Fibroblast of skin of back (primary cell): Measurements from ENCODE around the gene PWWP2A.
A peak's percentile ranks its signal among the peaks of the same experiment; 100 is the strongest.

Experiments
- DNase-seq: peaks from one replicate; pipeline ENCODE4 v3.0.0-alpha.2; 2013

Gene PWWP2A

DNA sequence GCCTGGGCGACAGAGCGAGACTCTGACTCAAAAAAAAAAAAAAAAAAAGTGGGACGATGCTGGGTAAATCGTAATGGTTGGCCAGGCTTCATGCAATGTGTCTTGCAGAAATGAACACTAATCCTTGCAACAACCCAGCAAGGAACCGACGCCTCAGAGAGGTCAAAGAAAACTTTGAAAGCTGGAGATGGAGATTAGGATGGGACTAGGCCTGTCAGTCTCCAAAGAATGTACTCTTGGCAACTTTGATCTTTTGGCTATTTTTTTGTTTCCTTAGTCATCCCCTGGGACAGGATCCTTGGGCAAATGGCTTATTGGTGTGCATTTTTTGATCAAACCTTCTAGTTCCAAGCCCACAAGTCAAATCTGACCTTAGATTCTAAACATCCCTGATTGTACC is 10.6 kb upstream of the PWWP2A start:
- DNase-seq, result peak; percentile 17

DNA sequence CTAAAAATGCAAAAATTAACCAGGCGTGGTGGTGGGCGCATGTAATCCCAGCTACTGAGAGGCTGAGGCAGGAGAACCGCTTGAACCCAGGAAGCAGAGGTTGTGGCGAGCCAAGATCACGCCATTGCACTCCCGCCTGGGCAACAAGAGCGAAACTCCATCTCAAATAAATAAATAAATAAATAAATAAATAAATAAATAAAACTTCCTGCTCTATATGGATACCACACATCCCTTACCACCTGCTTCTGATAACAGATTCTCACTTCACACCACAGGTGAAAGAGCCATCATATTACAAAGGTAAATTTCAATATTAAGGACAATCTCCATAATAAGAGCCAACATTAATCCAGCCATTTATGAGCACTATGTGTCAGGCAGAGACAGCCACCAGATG is 9.4 kb upstream of the PWWP2A start:
- no peak for DNase-seq

DNA sequence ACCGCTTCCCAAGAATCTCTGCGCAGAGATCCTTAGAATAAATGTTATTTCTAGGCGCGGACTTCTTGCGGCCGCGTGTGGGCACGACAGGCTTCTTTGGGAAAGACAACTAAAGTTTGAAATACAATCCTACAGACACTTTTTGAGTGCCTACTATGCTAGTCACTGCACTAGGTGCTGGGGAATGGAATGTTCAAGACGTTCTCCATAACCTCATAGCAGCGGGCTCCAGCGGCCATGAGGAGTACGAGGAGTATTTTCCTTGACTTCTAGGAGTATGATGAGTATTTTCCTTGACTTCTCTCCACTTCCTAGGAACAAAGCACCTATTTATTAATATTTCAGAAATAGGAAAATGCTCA is 636 bp upstream of the PWWP2A start:
- DNase-seq, result no peak

DNA sequence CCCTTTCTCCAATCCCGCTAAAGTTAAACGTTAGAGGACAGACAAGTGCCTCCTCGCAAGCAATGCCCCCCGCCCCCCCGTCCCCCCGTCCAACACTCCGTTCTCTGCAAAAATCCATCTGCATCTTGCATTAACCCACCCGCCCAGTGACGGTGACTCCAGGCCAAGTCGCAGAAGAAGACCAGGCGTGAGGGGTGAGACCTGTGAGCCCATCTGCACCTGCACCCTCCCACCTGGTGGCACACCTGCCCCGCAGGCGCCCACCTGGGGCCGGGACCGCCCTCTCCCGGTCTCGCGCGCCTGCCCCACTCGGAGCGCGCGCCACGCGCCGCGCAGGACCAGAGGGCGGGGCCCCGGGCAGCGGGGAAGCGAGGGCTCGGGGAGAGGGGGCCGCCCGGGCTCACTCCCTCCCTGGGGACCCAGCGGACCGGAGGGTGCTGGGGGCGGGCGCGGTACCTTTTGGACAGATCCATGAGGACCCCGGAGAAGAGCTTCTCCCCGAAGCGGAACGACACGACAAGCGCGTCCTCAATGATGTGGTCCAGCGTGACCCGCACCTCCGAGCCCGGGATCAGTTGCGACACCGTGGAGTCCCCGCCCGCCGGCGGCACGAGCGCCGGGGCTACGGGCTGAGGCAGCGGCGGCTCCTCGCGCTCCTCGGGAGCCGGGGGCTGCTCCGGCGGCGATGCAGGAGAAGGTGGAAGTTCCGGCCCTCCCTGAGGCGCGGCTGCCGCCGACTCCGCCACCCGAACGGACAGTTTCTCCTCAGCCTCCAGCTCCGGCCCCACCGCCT is 705 bp downstream of the PWWP2A start:
- peak; percentile 13 for DNase-seq

DNA sequence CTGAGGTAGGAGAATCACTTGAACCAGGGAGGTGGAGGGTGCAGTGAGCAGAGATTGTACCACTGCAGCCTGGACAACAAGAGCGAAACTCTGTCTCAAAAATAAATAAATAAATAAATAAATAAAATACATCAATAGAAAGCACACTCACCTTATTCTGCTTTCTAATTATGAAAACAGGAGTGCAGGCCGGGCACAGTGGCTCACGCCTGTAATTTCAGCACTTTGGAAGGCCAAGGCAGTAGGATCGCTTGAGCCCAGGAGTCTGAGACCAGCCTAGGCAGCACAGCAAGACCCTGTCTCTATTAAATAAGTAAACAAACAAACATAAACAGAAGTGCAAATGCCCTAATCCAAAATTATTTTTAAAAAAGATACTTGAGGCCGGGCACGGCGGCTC is 2.3 kb downstream of the PWWP2A start:
- no peak for DNase-seq

DNA sequence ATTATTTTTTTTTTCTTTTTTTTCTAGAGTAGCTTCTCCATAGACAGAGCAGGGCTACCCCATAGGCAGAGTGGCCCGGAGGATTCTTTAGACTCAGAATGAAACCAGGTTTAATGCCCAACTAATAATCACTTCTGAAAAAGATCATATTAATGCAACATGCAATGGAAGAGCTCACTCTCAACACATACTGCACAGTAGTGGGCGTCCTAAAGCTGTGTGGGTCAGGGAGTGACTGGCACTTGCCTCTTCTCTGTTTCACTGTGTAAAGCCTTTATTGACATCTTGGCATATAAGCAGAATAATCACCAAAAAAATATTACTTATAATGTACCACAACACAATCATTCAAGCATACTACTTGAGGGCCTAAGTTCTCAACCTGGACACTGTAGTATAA is 11.1 kb downstream of the PWWP2A start:
- DNase-seq, result no peak

DNA sequence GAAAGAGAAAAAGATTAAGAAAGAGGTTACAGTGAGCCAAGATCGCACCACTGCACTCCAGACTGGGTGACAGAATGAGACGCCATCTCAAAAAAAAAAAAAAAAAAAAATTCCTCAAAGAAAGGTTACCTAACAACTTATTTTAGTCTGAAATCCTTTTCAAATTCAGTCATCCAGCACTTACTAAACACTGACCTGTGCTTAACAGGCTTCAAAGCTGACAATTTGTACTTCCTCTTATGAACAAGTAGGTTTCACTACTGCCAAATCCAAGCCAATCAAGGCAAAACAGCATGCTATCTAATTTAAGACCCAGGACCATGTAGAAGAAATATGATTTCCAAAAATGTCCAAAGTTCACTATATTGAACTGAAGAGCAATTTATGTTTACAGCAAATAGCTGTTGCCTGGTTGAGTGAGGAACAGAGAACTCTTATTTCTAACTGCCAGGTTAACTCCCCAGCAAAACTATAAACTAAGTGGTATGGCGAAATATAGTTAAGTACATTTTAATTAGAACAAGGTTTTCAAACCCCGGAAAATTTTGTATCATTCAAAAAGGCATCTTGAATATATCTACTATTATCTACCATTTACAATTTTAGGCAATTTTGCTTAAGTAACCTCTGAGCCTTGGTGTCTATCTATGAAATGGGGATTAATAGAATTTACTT is 13.4 kb downstream of the PWWP2A start:
- no peak for DNase-seq

DNA sequence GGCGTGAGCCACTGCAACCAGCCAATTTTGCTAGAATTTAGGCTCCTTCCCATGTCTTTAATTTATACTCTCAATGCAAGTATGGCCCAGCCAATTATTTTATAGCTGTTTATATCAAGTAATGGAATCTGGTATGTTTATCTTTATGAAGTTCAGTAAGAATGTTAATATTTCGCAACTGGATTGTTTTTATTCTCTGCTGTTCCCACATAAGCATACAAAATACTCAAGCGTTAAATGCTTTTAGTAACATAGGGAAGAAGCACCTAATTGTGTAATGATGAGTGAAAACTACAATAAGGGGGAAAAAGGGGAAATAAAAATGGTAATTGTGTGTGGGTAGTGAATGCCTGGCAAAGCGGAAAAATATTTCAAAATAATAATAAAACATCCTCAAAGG is 21.3 kb downstream of the PWWP2A start:
- peak; percentile 39 for DNase-seq

DNA sequence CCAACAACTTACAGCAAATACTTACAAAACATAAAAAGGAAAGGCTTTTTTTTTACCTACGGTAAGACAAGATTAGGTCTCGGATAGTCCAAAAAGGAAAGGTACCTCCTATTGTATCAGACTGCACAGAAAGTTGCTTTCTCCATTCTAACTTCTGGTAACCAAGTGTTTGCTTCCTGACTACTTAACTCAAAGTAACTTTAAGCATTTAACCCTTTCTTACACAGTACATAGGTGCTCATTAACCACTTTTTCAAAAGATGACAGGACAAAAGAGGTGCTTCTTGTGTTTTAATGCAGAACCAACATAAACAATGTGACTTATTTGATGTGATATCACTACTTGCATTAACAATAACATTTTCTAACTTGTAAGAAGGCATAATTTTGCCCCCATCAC is 23.1 kb downstream of the PWWP2A start:
- DNase-seq, result no peak

DNA sequence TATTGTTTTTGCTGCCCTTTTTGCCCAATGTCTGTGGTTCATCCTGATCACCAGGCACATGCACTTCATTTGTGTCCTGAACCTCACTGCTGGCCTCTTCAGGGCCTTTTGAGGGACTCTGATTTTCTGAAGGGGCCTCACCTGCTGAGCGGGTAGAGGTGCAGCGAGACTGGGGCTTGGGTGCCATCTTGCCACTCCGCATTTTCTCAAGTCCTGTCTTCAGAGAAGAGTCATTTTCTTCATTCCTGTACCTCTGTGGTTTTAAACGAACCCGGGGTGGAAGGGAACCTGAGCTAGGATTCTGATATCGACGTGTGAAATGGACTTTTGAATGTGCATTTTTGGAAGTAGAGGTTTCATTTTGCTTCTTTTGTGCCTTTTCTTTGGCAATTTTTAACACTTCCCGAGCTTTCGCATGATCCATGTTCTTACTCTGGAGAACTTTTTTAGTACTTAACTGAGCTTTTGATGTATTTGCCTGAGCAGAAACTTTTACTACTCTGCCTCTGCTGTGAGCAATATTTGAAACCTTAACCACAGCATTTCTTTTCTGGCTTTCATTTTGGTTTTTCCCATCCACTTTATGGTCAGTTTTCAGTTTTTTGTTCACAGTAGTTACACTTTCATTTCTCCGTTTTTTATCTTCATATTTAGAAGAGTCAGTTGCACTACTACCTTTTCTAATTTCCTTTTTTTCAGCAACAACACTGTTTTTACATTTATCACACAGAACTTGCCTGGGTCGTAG is 26.1 kb downstream of the PWWP2A start:
- no peak for DNase-seq

DNA sequence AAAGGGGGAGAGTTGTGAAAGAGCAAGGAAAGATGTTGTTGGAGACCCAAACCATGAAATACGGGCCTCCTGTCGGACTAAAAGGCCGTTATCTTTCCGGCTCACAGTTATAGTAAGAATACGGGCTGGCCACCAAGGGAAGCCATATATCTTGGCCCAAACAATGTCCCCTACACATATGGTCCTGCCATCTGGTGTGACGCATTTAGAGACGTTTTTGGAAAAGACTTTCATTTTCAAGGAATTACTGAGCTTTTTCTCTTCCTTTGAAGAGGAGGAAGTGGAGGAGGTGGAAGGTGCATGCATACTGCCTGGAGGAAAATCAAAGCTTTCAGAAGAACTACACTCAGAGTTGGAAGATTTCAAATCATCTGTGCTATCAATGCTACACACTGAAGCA is 26.7 kb downstream of the PWWP2A start:
- DNase-seq, result no peak

DNA sequence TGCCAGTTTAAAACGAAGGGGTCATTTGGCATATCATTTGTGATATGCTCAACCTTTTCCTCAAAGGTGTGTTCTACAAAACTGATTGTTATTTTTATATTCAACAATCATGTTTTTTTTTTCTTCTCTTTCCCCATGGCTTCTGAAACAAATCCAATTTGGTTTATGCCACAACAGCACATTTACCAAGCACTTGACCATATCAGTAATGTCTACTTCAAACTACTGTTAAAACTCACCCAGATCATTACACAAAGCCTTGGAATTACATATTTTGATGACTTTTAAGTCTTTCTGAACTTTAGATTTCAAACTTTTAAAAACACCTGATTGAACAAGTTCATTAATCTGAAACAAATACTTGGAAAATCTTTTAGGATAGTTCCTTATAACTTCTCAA is 29.2 kb downstream of the PWWP2A start:
- no peak for DNase-seq

DNA sequence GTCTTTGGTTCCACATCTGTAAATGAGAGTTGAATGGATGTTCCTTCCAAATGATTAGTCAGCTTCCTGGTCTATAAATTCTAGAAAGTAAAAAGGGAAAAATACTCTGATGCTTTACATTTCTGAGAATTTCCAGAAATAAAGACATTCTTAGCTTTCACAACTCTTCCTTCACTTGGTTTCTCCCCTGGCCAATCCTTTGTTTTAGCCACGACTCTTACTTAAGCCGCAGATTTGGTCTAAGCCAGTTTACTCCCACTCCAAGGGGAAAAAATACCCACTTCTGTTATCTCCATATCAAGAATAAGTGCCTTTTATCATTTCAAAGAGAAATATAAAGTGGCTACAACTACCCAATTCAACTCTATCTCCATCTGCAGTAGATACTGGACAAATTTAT is 29.7 kb downstream of the PWWP2A start:
- DNase-seq, result no peak

DNA sequence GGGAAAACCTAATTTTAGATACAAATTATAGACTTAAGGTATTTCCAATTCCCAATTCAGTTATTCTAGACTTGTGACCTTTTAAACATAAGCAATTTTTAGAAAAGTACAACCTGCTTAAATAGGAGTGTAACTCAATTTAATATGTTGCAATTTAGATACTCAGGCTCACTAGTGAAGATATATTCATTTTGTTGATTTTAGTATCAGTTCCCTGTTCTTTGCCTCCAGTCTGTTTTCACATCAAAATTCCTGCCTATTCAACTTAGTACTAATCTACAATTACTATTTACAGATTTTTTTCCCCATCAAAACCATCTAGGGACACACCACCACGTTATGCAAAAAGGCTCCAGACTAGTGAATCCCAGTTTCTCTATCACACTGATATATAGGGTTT is 30.4 kb downstream of the PWWP2A start:
- DNase-seq, result no peak

DNA sequence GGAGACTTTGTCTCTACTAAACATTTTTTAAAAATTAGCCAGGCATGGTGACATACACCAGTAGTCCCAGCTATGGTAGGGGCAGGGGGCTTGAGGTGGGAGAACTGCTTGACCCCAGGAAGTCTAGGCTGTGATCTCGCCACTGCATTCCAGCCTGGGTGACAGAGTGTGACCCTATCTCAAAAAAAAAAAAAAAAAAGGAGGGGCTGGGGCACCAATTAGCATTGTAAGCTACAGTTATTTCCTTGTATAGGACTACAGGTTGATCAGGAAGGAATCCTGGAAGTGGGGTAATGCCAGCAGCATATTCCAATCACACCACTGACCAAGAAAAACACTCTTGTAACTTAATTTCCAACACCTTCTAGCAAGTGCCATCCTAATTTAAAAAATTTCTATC is 32.1 kb downstream of the PWWP2A start:
- no peak for DNase-seq

DNA sequence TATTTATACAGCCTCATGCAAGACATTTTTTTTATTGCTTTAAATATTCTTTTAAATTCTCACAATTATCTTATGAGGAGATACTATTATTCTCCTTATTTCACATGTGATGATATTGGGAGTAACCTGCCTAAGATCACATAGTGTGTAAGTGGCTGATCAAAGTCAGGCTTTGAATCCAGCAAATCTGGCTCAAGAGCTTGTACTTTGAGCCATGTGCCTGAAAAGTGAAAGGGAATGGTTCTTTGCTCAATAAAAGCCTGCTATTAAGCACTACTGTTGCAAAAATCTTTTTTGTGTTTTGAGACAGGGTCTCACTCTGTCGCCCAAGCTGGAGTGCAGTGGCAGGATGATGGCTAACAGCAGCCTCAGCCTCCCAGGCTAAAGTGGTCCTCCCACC is 35.1 kb downstream of the PWWP2A start:
- DNase-seq, result no peak

DNA sequence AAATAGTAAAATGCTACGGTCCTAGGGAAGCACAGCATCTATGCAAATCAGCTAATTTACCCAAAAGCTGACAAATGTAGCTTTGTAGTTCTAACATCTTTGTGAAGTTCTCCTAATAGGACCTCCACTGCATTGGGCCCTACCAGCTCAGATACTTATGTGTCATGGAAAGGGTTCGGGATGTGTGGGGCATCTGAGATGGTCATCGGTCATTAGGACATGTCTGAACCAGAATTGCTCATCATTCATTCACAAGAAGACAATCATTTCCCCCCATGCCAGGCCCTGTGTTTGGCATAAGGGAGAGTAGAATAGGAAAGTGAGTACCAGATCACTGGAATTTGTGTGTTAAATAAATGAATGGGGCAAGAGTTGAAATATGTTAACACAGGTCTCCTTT is 35.7 kb downstream of the PWWP2A start:
- peak; percentile 79 for DNase-seq

DNA sequence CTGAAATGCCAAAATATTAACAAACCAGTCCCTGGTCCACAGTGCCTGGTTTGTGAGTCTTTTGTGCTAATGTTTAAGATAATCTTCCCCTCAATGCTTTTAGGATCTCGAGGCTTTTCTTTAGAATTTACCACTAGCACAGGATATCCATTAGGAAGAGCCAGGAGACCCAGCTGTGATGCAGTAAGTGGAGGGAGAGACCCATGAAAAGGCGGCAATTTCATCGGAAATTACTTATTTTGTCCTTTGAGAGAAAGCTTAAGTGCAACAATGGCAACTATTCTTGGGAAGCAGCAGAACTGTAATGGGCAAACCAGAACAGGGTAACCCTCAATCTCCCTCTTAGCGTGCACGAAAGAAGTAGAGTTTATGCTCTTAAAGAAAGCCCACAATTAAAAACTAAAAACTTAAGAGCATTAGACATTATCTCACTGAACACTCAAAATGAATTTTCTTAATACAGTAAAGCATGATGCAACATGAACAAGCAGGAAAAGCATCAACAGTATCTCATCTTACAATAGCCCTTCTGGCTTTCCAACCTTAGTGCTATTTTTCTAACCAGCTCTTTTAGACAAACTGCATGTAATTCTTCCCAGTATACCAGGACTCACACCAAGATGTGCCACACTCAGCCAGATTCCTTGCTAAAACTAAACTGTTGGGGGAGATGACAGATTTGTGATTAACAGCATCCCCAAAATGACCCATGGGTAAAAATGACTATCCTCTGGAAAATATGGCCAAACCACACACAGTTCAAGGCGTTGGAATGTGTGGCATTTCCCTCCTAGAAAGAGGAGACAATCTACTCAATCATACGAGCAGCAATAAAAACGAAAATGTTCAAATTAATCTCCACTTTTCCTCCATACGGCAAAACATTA is 36.4 kb downstream of the PWWP2A start:
- DNase-seq, result peak; percentile 96

DNA sequence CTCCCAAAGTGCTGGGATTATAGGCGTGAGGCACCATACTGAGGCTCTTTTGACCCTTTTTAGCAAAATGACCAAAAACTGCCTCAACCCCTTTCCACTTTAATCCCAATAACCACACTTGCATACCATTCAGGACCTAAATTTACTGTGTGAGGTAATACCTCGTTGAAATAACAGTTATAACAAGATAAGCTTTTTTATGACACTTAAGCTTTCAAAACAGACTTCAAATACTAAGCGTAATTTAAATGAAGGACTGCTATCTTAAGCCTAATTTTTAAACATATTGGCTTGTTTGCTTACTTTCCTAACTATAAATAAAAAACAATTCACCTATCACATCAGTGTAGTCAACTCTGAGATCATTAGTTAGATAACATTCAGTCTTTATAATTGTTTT is 37.8 kb downstream of the PWWP2A start:
- DNase-seq, result no peak

DNA sequence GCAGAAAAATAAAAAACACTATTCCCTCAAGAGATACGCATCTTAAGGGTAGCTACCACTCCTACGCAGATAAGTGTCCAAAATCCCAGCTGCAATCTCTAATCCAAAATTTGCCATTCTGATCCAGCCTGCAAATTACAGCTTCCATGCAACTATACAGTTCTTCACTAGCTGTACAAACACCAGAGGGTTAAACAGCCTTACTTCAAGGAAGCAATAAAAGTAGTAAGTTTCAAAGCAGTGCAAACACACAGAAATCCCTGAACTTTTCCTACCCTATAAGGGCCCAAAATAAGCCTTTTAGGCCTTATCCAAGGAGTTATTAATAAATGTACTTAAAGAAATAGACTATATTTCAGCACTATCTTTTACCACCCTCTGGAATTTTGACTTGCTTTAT is 39.5 kb downstream of the PWWP2A start:
- no peak for DNase-seq

DNA sequence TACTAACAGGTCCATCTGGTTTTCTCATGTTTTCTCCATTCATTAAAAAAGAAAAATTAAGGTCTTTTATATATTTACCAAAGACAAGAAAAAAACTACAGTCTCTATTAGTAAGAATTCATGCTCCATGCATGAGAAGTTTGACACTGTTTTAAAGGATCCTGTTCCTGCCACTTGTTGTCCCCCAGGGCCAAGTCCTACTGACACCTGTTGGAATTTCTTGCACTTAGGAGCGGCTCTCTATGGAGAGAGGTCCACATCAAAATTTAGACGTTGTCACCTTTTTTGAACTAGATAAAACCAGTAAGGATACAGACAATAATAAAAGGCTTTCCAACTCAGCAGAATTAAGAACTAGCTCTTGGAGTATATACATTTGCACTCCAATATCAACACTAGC is 42.3 kb downstream of the PWWP2A start:
- DNase-seq, result no peak

DNA sequence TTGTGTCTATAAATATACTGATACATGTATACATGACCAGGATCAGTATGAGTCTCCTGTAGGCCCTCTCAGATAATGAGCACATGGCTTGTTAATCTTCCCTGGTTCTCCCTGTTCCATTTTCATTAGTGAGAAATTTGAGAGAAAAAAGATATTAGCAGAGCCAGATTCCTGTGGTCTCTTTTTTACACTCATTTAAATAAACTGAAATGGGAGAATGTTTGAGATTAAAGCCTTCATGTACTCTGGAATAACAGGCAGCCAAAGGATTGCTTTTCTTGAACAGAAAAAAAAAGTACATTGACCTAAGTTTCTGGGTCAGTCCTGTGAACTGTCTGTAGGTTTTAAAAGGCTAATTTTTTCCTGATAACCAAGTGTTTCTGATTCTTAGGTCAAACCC is 44.2 kb downstream of the PWWP2A start:
- no peak for DNase-seq

DNA sequence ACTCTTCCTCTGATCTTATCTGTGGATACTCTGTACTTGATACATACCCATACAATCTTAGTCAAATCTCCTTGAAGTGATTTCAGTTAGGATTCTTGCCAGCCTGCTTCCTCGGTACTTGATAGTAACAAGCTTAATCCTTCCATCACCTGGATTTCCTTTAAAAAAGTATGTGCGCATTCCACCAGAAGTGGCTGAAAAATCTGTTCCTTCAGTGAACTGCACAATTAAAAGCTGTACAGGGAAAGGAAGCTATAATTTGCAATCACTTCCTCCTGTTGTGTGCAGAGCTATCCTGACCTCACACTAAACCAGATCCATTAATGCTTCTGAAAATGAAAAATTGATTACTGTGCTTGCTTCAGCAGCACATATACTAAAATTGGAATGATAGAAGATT is 47.3 kb downstream of the PWWP2A start:
- DNase-seq, result no peak
